HT1080 (cell line): ENCODE measurements around the gene CHCHD6. TPM values are rescaled to one million over a fixed set of nuclear protein-coding genes. Genes with fewer than 3 reads are reported as not detected.
A peak's percentile ranks its signal among the peaks of the same experiment; 100 is the strongest.

Source experiments
- DNase-seq: peaks from one replicate; pipeline ENCODE4 v3.0.0-alpha.2; 2015; ENCODE audit warnings: low read depth
- total RNA-seq: library from RNA; depleted of rRNA; stranded (reverse); fragments of >200 nt; shearing (Covaris generic); gene quantifications from 2 replicates; pipeline ENCODE4 v1.2.3, GENCODE V29; 2014

Gene CHCHD6
- total RNA-seq, 1 experiment from 2014 or later: 28.7 TPM

- DNase-seq: no peak
Measured at GRCh38 chr3:126668450-126669401, 35.3 kb upstream of the CHCHD6 start.

GRCh38 chr3:126671521-126671920 lies 32.5 kb upstream of the CHCHD6 start:
- DNase-seq: no peak

- DNase-seq: no peak
Measured at GRCh38 chr3:126672340-126672739, 31.7 kb upstream of the CHCHD6 start.

- no peak for DNase-seq
Measured at GRCh38 chr3:126672741-126673140, 31.3 kb upstream of the CHCHD6 start.

GRCh38 chr3:126676919-126677705 lies 26.9 kb upstream of the CHCHD6 start:
- peak; percentile 85 for DNase-seq

GRCh38 chr3:126677862-126678503 lies 26.1 kb upstream of the CHCHD6 start:
- no peak for DNase-seq

- no peak for DNase-seq
Measured at GRCh38 chr3:126678693-126679317, 25.2 kb upstream of the CHCHD6 start.

- DNase-seq: peak; percentile 80
Measured at GRCh38 chr3:126679318-126679751, 24.7 kb upstream of the CHCHD6 start.

- DNase-seq: no peak
Measured at GRCh38 chr3:126679831-126680666, 24.0 kb upstream of the CHCHD6 start.

GRCh38 chr3:126680667-126681055 lies 23.4 kb upstream of the CHCHD6 start:
- no peak for DNase-seq

- DNase-seq: no peak
Measured at GRCh38 chr3:126682009-126682408, 22.0 kb upstream of the CHCHD6 start.

- DNase-seq: no peak
Measured at GRCh38 chr3:126683069-126683468, 21.0 kb upstream of the CHCHD6 start.

- no peak for DNase-seq
Measured at GRCh38 chr3:126684218-126684751, 19.8 kb upstream of the CHCHD6 start.

- peak; percentile 47 for DNase-seq
Measured at GRCh38 chr3:126685021-126685420, 19.0 kb upstream of the CHCHD6 start.

GRCh38 chr3:126685493-126685892 lies 18.5 kb upstream of the CHCHD6 start:
- DNase-seq: no peak

- DNase-seq: no peak
Measured at GRCh38 chr3:126691765-126692164, 12.3 kb upstream of the CHCHD6 start.

- DNase-seq: no peak
Measured at GRCh38 chr3:126692858-126693257, 11.2 kb upstream of the CHCHD6 start.

- no peak for DNase-seq
Measured at GRCh38 chr3:126693921-126694320, 10.1 kb upstream of the CHCHD6 start.

GRCh38 chr3:126696701-126697267 lies 7.3 kb upstream of the CHCHD6 start:
- DNase-seq: no peak

- DNase-seq: no peak
Measured at GRCh38 chr3:126699011-126699410, 5.0 kb upstream of the CHCHD6 start.
